ENCODE measurements around the gene PRTFDC1. TPM values are rescaled to one million over a fixed set of nuclear protein-coding genes. Genes with fewer than 3 reads are reported as not detected.

Gene PRTFDC1
- total RNA-seq, 1 experiment from 2014 or later = not detected

GRCh38 chr10:24865783-24866182 lies 86.6 kb downstream of the PRTFDC1 start:
- ChIA-PET CTCF (interaction anchor here (0.5 to 1.8 kb wide), 8 partner anchors 16 to 248 kb away, joined by 3 to 9 read pairs (median 3); no protein-coding TSS in a partner anchor), POLR2A (interaction anchor here (1.0 to 1.5 kb wide), 4 partner anchors 10 to 144 kb away, joined by 3 to 4 read pairs (median 4); no protein-coding TSS in a partner anchor)
- Mint-ChIP-seq H3K27me3 (ENCODE audit: insufficient read depth, unreplicated experiment) (no peaks in the 10 kb centered on the region), H3K9me3 (ENCODE audit: unreplicated experiment) (no peaks in the 10 kb centered on the region), H3K4me3 (ENCODE audit: unreplicated experiment) (no peak overlapping the region), H3K27ac (ENCODE audit: low read depth, unreplicated experiment) (no peak overlapping the region), H3K4me1 (ENCODE audit: insufficient read depth, unreplicated experiment) (peaks cover 30% of the 10 kb centered on the region), H3K36me3 (ENCODE audit: insufficient read depth, unreplicated experiment) (no peaks in the 10 kb centered on the region)
- TF ChIP-seq CTCF (IDR thresholded peaks at IDR 0.05; ENCODE audit: unreplicated experiment) = no peak
- BruUV-seq (replicated peaks) = no TSS peak
- DNase-seq (ENCODE audit: unreplicated experiment) = no peak
- intact Hi-C loops (cut with micrococcal nuclease) = loop anchor here (10.0 kb wide), 1 partner anchor 221 kb away; no protein-coding TSS in a partner anchor

GRCh38 chr10:24862589-24862988 lies 89.8 kb downstream of the PRTFDC1 start:
- H3K4me3 Mint-ChIP-seq (ENCODE audit: unreplicated experiment) = no peak overlapping the region
- H3K36me3 Mint-ChIP-seq (ENCODE audit: insufficient read depth, unreplicated experiment) = no peaks in the 10 kb centered on the region
- no peak for TF ChIP-seq CTCF (IDR thresholded peaks at IDR 0.05; ENCODE audit: unreplicated experiment)
- POLR2A ChIA-PET = interaction anchor here (0.7 kb wide), 1 partner anchor 395 kb away, joined by 3 read pairs; no protein-coding TSS in a partner anchor
- no peaks in the 10 kb centered on the region for H3K27me3 Mint-ChIP-seq (ENCODE audit: insufficient read depth, unreplicated experiment)
- H3K27ac Mint-ChIP-seq (ENCODE audit: low read depth, unreplicated experiment) = no peak overlapping the region
- H3K9me3 Mint-ChIP-seq (ENCODE audit: unreplicated experiment) = no peaks in the 10 kb centered on the region
- peaks cover 33% of the 10 kb centered on the region for H3K4me1 Mint-ChIP-seq (ENCODE audit: insufficient read depth, unreplicated experiment)
- no TSS peak for BruUV-seq (replicated peaks)
- DNase-seq (ENCODE audit: unreplicated experiment) = no peak
- intact Hi-C loops (cut with micrococcal nuclease) = loop anchor here (10.0 kb wide), 1 partner anchor 218 kb away; no protein-coding TSS in a partner anchor
- CTCF ChIA-PET = no interaction called here

GRCh38 chr10:24858288-24859270 lies 93.8 kb downstream of the PRTFDC1 start:
- Mint-ChIP-seq H3K9me3 (ENCODE audit: unreplicated experiment) (no peaks in the 10 kb centered on the region), H3K4me3 (ENCODE audit: unreplicated experiment) (no peak overlapping the region), H3K4me1 (ENCODE audit: insufficient read depth, unreplicated experiment) (peaks cover 11% of the 10 kb centered on the region), H3K36me3 (ENCODE audit: insufficient read depth, unreplicated experiment) (no peaks in the 10 kb centered on the region), H3K27me3 (ENCODE audit: insufficient read depth, unreplicated experiment) (no peaks in the 10 kb centered on the region), H3K27ac (ENCODE audit: low read depth, unreplicated experiment) (no peak overlapping the region)
- POLR2A ChIA-PET = interaction anchor here (0.6 to 2.0 kb wide), 6 partner anchors 8 to 38 kb away, joined by 3 to 6 read pairs (median 4); no protein-coding TSS in a partner anchor
- intact Hi-C loops (cut with micrococcal nuclease) = no loop called here
- DNase-seq (ENCODE audit: unreplicated experiment) = peak; percentile 72
- TF ChIP-seq CTCF (IDR thresholded peaks at IDR 0.05; ENCODE audit: unreplicated experiment) = no peak
- CTCF ChIA-PET = interaction anchor here (0.5 to 1.3 kb wide), 3 partner anchors 11 to 222 kb away, joined by 3 to 4 read pairs (median 3); no protein-coding TSS in a partner anchor
- BruUV-seq (replicated peaks) = no TSS peak

All from MCF 10A (cell line).